HG02852 (cell line): ENCODE measurements around the gene BMPR1A.
"Not testable (repeated sequence)": the region's sequence is repeated elsewhere in the genome, so short reads cannot be mapped to it uniquely, and the experiment has no call there.

ENCODE experiments used
- ATAC-seq: cut with Tn5 transposase; IDR thresholded peaks from one replicate; pipeline ENCODE4 v1.9.1; 2021; ENCODE audit warnings: mild to moderate bottlenecking, moderate library complexity; ENCODE audit not compliant: unreplicated experiment

Gene BMPR1A

DNA sequence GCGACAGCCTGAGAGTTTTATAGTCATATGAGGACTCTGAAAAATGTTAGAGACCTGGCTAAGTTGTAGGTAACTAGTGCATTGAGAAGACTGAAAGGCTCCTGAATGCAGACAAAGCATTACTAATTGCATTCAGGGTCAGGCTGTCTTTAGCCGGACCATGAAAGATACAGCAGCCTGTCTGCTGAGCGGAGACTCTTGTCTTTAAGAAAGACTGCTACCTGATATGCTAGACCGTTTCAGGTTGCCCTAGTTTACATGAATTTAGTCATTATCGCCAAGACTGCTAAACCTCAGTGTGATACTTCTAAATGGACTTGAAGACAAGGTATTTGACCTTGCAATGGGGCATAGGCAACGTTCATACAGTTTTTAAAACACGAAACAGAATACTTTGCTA, 81.2 kb downstream of the BMPR1A start:
- no peak for ATAC-seq

DNA sequence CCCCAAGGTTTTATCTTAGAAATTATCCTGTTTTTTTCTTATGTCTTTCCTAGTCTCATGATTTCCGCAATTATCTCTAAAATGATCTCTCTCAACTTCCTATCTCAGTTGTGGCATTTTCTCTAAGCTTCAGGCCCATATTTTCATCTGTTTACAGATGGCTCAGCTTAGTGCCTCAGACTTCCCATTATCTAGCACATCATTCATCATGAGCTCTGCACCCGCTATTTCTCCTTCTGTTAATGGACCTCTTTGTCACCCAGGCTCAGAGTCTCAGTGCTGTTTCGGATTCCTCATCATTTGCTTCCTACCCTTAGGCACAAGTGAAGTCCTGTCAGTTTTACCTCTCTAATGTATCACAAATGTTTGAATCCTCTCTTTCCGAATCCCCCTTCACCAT, 84.1 kb downstream of the BMPR1A start:
- no peak for ATAC-seq

DNA sequence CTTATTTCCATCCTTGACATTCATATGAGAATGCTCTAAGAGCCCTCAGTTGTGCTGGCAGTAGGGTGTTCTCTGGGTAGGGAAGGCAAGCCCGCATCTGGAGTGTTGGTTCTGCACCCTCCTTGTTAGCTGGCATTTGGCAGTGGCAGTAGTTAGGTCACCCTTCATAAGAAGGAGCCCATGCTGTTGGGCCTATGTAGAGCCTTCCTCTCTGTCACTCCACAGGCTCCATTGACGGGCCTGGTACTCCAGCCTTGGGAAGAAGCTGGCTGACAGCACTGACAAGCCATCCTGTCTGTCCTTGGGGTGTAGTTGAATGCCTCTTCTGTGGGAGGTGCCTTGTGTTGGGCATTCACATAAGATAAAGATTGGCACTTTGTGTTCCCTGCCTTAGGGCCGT, 89.7 kb downstream of the BMPR1A start:
- no peak for ATAC-seq

DNA sequence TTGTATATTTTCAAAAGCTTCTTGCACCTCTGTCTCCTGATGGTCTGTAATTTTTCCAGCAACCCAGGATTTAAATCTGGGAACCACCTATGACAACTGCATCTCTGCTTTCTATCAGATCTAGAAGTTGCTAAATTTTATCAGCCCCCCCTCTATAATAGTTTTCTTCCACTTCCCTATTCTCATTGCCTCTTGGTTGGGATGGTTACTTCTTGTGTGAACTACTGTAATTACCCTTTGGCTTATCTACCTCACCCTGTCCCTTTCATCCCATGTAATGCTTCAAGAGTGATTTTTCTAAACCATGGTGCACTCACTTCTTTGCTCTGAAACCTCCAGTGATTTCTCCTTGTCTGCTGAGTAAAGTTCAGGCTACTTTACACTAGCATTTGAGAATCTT, 92.3 kb downstream of the BMPR1A start:
- ATAC-seq, result no peak

DNA sequence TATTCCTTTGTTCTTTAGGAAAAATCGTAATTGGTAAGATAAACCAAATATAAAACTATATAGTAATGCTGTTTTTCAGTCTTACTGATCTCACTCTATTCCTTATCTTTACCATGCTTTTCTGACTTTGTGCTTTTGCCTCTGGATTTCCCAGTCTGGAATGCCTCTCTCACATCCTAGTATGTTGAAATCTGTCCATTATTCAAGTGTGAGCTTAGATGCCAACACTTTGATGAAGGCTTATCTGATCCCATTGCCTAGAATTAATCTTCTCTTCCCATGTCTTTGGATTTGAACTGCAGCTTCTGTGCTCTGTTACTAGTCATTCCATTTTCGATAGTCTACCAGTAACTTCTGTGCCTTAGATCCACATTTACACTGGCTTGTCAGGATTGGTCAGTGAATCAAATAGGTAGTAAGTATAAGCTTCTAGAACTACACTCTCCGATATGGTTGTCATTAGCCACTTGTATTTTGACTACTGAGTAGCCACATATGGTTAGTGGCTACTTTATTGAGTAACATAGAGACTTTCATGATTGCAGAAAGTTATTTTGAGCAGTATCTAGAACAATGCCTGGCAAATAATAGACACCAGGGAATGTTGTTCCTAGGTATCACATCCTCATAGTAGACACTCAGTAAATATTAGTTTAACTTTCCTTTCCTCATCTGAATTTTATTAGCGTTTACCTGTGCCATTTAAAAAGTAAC, 92.9 kb downstream of the BMPR1A start:
- ATAC-seq, result peak; percentile 92

DNA sequence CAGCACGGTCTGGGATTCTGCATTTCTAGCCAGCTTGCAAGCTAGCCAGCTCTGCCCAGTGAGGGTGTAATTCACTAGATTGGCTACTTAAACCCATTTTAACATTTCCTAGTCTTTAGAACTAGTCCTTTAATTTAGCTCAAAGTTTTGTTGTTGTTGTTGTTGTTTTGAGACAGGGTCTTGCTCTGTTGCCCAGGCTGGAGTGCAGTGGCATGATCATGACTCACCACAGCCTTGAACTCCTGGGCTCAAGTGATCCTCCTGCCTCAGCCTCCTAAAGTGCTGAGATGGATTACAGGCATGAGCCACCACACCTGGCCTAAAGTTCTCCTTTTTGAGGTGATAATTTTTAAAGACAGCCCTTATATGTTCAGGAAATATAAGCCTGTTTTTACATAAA, 94.1 kb downstream of the BMPR1A start:
- no peak for ATAC-seq

DNA sequence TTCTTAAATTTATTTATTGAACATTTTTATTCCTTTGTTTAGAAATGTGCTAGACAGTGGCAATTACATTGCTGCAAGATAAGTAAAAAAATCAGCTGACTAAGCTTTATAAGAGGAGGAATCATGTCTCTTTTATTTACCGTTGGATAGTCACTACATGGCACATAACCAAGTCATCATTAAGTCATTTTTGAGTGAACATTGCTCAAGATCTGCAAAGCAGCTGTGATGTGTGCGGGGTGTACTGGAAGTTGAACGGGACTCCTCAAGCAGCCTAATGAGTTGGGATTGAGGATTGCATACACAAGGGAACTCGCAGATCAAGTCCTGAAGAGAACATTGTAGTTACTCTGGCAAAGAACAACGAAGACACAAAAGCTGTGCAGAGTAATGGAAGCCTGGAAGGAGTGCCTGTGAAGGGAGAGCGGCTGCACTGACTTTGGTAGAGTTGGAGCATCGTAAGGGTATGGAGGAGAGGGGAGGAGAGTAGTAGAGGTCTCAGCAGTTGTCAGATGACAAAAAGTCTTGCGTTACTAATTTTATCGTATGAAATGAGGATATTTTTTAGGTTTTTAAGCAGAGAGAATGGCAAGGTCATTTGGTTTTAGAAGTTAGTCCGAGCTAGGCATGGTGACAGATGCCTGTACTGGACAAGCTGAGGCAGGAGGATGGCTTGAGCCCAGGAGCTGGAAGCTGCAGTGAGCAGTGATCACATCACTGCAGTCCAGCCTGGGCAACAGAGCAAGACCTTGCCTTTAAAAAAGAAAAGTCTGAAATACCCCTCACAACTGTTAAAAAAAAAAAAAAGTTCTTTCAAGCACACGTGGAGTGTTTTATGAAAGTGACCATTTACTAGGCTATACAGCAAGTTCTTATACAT, 95.1 kb downstream of the BMPR1A start:
- no peak for ATAC-seq

DNA sequence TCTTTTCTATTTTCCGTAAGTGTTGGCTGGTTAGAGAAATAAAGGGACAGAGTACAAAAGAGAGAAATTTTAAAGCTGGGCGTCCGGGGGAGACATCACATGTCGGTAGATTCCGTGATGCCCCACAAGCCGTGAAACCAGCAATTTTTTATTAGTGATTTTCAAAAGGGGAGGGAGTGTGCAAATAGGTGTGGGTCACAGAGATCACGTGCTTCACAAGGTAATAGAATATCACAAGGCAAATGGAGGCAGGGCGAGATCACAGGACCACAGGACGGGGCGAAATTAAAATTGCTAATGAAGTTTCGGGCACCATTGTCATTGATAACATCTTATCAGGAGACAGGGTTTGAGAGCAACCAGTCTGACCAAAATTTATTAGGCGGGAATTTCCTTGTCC, 97.2 kb downstream of the BMPR1A start:
- not testable (repeated sequence) for ATAC-seq

DNA sequence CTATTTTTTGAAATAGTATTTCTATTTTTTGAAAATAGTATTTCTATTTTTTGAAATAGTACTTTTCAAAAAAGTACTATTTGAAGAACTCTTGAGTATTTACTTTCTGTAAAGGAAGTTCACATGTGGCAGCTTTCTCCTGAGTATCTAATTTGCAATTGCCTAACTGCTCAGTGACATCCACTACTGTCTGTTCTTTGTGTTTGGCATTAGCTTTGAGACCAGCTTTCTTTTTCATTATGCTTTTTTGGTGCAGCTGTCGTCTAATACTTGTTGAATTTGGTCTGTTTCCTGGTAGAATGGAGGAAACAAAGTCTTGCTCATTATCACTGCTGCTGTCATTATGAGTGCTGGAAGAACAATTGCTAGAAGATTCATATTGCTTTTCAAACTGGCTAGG, 99.1 kb downstream of the BMPR1A start:
- no peak for ATAC-seq

DNA sequence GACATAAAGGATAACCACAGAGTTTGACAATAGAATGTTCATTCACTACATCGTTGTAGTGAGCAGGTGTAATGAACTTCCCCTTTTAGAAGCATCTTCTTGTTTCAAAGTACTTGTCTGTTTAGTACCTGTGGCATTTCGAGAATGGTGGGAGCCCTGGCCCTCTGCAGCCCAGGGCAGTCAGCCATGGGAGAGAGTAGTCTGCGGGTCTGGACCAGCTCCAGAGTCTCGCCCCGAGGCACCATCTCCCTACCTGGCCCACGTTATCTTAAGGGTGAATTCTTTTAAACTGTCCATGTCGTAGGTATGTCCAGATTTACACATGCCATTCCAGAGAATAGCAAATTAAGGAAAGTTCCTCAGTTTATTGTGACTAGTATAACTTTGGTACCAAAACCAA, 99.7 kb downstream of the BMPR1A start:
- ATAC-seq, result no peak

DNA sequence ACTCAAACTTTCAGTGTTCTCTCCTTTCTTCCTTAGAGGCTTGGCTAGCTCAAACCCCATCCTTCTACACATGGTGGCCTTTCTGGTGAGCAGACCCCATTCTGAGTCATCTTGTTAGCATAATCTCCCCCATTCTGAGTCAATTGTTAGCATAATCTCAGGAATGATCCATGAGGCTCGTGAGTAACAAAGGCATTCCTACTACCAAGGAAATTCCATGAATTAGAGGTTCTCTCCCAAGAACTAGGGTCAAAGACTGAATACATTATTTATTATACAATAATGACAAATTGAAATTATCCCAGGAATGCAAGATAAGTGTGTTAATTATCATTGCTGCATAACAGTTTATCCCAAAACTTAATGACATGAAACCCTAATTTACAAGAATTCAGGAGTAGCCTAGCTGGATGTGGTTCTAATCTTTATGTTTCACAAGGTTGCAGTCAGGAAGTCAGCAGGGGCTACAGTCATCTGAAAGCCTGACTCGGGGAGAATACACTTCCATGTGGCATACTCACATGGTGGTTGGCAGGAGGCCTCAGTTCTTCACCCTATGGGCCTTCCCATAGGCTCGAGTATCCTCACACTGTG, 100.8 kb downstream of the BMPR1A start:
- no peak for ATAC-seq

DNA sequence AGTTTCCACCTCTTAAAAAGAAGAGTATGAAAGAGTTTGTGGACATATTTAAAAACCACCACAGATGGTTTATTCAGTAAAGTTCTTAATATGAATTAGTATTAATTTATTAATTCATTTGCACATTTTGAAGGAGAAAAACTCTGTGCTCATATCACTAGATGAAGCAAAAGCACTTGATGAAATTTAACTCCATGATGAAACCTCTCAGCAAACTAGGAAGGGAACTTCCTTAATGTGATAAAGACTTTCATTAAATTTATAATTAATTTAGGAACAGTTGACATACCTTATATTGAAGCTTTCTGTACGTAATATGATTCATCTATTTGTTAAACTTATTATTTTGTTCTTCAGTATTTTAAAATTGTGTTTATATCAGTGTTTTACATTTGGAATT, 101.6 kb downstream of the BMPR1A start:
- no peak for ATAC-seq

DNA sequence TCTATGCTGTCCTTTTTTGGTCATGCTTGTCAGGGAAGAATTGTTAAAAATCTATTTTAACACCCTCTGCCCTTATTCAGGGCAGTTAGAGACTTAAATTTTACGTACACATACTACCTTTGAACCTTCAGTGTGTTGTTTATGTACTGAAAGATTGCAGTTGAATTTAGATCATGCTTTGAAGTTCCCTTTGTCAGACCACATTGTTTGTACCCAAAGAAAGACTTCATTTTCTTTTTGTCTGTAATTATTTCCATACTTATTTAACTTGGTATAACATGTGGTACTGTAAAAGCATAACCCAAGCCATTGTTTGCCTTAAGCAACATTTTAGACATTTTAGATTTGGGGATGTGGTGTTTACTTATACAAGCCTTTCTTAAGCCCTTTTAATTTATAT, 104.9 kb downstream of the BMPR1A start:
- ATAC-seq, result no peak

DNA sequence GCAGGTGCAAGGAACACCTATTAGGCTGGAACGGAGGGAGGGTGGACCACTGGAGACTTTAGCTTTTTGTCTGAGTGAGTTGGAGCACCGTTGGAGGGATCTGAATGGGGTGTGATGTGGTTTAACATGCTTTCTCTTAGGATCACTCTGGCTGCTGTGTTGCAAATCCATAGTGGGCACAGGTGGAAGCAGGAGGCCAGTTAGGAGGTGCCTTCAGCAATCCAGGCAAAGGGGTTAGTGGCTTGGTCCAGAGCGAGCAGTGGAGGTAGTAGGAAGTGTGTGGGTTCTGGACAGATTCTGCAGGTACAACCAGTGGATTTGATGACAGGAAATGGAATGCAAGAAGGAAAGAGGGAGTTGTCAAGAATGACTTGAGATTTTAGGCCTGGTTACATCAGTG, 106.0 kb downstream of the BMPR1A start:
- no peak for ATAC-seq

DNA sequence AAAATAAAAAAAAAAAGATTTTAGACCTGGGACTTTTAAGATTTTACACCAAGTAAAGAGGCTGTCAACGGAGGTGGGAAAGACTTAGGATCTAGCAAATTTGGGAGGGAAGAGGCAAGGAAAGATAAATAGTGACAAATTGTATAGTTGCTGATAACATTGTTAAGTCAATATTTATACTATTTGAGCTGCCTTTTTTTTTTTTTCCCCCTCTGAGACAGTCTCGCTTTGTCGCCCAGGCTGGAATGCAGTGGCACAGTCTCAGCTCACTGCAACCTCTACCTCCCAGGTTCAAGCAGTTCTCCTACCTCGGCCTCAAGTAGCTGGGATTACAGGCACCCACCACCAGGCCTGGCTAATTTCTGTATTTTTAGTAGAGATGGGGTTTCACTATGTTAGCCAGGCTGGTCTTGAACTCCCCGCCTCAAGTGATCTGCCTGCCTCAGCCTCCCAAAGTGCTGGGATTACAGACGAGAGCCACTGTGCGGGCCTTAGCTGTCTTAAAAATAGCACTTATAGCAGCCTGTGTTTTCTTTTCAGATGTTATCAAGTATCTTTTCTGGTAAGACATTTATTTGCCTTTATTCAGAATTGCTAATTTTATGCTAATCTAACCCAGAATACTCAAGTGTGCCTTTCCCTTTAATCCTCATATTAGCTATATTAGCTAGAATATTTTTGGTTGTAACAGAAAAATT, 106.5 kb downstream of the BMPR1A start:
- ATAC-seq, result no peak

DNA sequence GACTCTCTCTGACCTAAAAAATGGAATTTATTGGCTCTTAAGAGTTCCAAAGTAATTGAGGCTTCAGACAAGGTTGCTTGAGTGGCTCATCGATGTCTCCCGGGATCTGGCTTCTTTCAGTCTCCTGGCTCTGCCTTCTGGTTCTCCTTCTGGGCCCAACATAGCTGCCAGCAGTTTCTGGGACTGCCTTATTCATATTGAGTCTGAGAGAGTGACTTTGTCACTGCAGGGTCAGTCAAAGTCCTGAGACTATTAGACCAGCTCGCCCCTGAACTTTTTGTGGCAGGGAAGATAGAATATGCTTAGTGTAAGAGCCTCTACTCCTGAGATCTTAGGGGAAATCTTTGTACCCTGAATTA, 107.0 kb downstream of the BMPR1A start:
- ATAC-seq, result no peak

DNA sequence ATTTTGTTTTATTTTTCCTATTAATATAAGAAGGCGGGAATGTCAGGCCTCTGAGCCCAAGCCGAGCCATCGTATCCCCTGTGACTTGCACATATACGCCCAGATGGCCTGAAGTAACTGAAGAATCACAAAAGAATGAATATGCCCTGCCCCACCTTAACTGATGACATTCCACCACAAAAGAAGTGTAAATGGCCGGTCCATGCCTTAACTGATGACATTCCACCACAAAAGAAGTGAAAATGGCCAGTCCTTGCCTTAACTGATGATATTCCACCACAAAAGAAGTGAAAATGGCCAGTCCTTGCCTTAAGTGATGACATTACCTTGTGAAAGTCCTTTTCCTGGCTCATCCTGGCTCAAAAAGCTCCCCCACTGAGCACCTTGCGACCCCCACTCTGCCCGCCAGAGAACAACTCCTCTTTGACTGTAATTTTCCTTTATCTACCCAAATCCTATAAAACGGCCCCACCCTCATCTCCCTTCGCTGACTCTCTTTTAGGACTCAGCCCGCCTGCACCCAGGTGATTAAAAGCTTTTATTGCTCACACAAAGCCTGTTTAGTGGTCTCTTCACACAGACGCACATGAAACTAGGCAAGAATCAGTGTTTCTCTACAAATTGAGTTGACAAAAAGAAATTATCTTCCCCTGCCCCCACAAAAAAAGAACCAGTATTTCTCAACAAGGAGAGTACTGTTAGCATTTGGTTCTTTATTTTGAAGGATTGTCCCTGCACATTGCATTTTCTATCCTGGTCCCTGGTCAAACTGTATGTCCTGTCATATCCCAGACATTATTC, 108.8 kb downstream of the BMPR1A start:
- ATAC-seq, result not testable (repeated sequence)

DNA sequence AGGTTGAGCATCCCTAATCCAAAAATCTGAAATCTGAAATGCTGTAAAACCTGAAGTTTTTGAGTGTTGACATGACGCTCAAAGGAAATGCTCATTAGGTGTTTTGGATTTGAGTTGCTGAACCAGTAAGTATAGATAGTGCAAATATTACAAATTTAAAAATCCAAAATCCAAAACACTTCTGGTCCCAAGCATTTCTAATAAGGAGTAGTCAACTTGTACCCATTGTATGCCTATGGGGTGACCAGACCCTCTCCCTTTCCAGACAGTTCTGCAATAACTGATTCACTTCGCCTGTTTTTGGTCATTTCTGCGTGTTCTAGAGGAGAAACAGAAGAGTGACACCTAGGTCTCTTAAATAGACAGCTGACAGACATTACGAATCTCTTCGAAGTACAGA, 110.7 kb downstream of the BMPR1A start:
- ATAC-seq, result no peak

DNA sequence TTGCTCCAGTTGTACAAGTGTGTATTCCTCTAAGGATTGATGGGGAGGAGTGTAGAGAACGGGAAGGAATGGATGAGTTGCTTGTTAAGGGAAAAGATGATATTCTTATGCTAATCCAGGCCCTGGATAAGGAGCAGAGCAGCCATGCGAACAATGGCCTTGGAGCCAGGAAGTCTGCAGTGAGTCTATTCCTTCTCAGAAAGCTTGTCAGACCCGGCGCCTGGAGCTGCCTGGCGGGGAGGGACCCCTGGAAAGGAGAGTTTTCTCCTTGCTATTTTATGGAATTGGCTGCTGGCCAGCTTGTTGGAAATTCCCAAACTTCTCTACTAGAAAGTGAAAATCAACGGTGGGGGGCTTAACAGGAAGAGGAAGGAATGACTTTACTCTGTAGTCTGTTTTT, 111.9 kb downstream of the BMPR1A start:
- ATAC-seq, result no peak

DNA sequence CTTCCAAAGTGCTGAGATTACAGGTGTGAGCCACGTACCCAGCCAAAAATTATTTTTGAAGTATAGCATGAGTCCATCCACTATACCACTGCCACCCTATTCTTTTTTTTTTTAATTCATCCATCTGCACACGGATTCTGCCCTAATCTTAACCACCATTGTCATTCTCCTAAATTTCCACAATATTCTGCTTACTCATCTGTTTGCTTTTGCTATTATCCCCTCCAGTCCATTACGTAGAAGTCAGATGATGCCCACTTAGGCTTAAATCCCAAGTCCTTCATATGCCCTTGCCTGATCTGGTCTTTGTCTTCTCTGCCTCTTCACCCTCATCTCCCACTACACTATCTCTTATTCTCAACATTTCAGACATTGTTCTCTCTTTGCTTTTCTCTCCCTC, 114.3 kb downstream of the BMPR1A start:
- no peak for ATAC-seq
